HG02610 (cell line): ENCODE results near the gene TMX1.
A peak's percentile ranks its signal among the peaks of the same experiment; 100 is the strongest.

Experiments used
- ATAC-seq: cut with Tn5 transposase; IDR thresholded peaks from one replicate; pipeline ENCODE4 v1.9.1; 2021; ENCODE audit warnings: mild to moderate bottlenecking, moderate library complexity; ENCODE audit not compliant: unreplicated experiment

TMX1 gene

DNA sequence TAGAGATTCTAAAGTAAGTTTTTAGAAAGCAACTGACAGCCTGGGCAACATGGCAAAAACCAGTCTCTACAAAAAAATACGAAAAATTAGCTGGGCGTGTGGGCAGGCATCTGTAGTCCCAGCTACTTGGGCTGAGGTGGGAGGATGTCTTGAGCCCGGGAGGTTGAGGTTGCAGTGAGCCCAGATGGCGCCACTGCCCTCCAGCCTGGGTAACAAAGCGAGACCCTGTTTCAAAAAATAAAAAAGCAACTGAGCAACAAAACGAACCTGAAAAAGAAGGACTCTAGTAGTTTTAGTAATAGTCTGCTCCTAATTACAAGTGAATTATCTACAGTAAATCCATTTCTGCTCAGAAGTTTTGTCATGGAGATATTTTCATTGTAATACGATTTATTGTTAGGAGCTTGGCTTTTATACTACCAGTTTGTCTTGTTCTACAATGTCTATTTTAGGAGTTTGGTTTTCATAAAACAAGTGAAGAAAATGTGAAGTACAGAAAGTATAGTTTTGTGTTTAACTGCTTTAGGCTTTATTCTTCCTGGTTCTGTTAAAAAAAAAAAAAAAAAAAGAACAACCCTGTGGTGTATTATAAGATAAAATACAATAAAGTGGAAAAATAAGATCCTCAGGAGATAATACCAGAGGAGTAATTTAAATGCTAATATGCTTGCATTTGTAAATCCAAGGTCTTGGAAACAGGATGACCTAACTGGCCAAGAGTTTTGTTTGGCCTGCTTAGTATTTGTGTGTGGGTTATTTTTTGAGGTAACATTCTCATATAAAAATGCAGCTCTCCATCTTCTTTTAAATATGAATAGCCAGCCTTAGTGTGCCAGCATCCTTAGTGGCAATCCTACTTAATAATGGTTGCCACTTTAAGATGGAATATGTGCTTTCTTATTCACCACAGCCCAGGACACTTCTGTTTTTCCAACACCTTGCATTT, 2.8 kb downstream of the TMX1 start:
- ATAC-seq, result no peak

DNA sequence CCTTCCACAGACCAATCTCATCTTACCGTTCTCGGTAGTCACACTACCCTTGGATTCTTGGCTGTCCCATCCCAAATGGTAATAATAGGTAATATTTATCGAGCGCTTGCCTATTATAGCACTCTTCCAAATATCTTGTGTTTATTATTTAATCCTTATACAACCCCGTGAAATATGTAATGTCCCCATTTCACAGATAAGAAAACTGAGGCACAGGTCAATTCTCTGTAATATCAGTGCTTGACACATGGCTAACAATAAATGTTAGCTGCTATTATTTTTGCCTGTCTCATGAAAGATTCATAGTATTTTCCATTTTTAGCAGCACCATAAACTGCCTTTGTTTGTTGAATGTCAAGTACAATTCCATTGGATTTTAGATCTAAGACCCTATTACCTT, 4.5 kb downstream of the TMX1 start:
- ATAC-seq, result no peak

DNA sequence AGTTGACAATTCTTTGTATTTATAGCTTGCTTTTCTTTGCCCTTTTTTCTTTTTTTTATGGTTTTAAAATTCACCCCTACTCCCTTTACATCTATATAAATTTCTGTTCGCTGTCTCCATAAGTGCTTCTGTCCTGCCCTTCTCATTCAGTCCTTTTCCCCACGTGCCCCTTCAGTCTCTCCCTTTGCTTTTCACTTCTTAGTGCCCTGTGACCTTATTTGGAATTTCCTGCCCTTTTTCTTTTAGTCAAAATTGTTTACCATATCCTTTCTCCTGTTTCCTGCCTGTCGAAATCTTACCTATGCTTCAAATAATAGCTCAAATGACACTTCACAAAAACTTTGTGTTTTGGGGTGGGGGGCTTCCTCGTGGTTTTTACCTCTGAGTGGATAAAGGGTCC, 6.0 kb downstream of the TMX1 start:
- no peak for ATAC-seq

DNA sequence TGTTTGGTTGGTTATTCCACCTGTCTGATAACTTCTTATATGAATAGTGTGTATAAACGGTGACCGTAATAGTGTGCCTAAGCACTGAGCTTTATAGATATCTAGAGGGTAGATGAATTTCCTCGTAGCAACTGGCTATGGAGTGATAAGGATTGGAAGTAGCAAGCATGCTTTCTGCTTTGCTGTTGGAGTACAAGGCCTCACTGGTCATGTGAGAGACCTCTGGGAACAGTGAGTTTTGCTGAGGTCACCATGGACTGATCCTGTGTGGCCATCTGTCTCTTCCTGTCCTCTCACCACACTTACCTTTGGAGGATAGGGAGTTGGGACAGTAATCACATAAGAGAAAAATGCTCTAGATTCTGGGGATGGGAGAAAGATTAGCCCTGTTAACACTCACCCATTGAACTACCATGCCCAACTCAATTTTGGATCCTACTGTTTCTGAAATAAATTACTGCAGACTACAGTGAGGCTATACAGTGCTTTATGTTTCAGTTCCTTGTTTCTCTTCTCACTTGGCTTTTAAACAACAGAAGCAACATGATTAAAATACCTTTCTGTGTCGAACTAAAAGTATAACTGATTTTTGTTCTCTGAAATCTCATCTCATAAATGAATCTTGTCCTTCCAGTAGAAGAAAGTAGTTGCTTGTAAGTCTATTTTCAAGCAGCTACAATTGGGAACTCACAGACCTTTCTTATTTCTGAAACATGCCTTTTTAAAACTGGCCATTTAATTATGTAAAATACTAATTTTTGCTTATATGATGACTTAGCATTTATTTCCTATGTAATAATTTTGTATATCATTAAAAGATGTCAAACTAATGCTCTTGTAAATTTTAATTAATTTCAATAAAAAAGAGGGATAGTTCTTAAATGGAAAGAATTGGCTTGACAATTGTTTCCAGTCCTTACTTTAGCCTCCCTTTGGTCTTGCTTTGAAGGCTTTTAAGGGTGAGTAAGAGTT, 8.3 kb downstream of the TMX1 start:
- ATAC-seq, result peak; percentile 79

DNA sequence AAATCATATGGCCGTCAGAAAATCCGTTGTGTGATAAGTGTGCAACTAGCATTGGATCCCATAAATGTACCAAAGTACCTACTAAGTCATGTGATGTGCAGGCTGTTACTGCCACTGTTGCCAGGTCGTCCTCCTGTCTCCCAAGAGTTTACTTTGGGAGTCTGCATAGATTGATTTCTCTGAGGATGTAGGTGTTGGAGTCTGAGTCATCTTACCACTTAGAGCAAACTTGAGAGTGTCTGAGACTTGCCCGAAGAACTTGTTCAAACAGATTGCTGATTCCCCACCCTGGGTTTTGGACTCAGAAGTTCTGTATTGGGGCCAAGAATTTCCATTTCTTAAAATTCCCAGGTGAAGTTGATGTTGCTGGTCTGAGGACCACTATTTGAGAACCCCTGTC, 11.4 kb downstream of the TMX1 start:
- no peak for ATAC-seq

DNA sequence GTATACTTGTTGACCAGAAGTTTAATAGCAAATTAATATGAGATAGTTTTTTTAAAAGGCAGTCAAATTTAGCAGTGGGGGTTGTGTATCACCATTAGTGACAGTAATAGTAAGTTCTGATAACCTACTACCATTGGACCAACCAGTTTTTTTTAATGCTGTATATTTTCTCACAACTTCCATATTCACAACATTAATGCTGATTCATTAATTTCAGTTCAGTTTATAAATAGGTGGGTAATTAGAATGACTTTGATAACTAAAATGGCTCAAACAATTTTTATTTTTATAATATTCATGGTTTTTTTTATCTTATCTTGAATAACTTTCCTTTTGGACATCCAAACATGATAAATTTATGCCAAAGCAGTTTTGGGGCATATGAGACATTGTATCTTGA, 13.8 kb downstream of the TMX1 start:
- ATAC-seq, result no peak

DNA sequence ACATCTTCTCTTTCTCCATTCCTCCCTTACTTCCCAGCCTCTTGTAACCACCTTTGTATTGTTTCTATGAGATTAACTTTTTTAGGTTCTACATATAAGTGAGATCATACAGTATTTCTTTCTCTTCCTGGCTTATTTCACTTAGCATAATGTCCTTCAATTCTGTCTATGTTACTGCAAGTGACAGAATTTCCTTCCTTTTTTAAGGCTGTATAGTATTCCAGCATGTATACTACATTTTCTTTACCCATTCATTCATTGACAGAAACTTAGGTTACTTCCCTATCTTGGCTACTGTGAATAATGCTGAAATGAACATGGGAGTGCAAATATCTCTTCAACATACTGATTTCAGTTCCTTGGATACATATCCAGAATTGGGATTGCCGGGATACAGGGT, 18.2 kb downstream of the TMX1 start:
- ATAC-seq, result no peak

DNA sequence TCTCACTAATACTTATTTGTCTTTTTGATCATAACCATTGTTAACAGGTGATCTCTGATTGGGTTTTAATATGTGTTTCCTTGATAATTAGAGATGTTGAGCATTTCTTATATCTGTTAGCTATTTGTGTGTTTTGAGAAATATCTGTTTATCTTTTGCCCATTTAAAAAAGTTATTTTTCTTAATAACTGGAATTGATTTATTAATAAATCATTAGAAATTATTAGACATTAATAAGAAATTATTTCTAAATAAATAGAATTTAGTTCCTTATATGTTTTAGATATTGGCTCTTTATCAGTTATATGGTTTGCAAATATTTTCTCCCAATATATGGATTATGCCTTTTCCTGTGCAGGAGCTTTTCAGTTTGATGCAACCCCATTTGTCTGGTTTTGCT, 18.7 kb downstream of the TMX1 start:
- no peak for ATAC-seq

DNA sequence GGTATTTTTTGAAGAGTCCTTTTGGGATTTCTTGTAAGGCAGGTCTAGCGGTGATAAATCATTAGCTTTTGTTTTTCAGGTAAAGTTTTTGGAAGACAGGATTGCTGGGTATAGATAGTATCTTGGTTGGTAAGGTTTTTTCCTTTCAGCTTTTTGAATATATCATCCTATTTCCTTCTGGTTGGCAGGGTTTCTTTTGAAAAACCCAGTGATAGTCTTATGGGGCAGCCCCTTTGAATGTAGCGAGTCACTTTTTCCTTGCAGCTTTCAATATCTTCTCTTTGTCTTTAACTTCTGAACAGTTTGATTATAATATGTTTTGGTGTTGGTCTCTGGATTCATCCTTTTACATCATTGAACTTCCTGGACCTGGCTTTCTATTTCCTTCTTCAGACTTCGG, 20.2 kb downstream of the TMX1 start:
- ATAC-seq, result no peak

DNA sequence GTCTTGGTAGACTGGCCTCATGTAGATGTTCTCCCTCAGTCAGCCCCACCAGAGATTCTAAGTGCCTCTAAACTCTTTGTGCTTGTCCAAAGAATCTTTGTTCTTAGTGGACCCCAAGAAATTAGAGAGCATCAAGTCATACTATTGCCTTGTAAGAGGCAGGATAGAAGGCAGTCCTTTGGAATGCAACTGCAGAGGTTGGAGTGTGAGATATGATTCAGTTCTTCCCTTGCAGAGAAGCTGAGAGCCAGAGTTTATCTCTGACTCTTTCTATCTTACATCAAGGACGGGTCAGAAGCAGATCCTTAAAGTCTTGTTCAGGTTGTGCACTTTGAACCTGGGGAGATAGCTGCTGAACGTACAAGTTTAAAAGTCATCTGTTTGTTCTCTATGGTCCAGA, 21.1 kb downstream of the TMX1 start:
- ATAC-seq, result no peak

DNA sequence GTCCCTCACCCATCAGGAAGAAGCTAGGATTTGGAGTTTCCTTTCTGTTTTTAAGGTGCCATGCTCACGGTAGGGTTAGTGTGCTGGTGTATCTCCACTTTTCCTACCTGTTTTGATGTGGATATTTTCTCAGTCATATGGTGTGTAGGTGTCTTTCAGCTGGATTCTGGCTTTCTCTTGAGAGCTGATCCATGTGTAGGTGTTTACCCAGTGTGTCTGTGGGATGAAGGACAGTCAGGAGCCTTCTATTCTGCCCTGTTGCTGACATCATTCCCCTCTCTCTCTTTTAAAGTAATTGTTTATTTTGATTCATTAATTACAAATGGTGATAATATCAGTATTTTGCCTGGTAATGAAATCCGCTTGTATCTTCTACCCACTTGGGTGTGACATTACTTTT, 22.8 kb downstream of the TMX1 start:
- no peak for ATAC-seq

DNA sequence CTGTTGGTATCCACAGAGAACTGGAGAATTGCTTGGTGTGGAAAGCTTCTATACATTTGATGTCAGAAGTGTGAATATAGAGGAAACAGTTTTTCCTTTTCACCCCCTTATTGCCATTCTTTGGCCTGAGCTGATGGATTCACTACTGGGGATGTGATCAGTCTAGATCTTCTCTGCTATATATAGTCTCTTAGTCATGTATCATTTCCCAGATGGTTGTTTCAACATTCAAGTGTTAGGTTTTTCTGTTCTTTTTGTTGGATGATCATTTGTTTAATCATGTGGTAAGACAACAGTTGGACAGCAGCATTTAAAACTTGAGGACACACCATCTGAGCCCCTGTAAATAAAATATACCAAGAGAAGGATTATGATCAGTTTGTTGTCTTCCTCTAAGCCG, 29.6 kb downstream of the TMX1 start:
- ATAC-seq, result no peak

DNA sequence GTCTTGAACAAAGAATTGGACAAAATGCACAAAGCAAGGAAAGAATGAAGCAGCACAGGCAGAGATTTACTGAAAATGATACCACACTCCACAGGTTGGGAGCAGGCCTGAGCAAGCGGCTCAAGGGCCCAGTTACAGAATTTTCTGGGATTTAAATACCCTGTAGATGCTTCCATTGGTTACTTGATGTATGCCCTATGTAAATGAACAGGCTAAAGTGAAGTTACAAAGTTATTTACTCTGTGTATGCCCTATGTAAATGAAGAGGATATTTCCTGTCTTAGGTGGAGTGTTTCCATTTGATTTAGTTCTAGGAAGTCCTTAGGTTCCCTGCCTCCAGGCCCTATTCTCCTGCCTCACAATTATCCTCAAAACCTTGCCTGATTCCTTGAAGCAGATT, 36.6 kb downstream of the TMX1 start:
- ATAC-seq, result no peak

DNA sequence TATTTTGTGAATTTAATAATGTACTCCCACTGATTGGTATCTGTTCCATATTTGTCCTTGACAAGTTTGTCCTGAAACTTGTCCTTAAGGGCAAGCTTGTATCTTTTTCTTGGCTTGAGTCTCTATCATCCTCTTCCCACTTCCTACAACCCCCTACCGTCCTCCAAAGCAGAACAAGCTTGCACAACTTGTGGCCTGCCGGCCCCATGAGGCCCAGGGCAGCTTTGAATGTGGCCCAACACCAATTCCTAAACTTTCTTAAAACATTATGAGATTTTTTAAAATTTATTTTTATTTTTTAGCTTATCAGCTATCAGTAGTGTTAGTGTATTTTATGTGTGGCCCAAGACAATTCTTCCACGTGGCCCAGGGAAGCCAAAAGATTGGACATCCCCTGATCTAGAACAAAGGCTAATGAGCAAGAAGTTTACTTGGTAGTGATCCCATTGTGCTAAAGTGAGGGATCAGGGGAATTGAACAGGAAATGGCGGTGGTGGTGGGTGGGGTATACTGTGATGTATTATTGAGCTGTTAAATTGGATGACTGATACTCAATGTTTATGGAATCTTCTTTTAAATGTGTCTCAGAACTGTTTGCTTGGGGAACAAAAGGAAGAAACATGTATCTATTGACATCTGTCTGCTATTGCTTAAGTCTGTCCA, 37.8 kb downstream of the TMX1 start:
- ATAC-seq, result no peak

DNA sequence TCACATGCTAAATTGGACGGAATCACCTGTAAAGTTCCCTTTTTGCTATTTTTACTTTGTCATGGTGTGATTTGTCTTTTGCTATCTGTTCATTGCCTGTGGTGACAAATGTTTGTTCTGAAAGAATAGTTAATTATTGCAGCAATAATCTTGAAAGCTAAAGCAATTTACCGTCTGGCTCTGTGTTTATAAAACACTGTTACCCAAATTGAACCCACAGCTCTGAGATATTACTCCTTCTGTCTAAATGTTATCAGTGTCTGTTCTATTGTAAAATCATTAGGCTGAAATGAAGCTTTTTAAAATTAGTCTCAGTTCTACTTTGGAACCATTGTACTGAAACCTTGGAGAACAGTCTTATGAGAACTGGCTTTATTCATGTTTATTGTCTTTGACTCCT, 42.5 kb downstream of the TMX1 start:
- no peak for ATAC-seq

DNA sequence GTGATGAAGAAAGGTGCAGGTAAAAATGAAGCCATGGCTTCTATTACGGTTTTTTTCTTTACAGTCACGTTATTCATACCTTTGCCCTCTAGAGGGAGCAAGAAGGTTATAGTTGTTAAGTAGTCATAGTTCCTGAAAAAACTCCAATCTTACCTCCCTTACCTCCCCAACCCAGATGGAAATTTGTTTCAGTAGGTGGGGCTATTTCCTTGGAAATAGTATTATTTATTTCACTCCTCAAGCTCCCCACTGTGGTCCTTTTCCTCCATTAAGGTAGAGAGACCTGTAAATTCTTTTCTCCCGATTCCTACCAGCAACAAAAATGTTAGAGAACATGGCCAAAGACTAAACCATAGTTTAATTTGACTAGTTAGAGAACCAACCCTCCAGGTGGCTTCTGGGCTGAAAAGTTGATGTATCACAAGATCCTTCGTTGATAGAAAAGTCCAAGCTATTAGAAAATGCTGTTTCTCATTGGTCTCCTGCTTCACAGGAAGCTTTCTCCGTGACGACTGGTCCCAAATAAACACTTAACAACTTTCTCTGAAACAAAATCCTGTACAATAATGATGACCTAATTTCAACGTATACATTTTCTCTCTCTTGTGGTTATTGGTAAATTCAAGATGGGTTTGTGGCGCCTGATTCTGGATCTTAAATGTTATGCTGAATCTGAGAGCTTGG, 43.5 kb downstream of the TMX1 start:
- no peak for ATAC-seq

DNA sequence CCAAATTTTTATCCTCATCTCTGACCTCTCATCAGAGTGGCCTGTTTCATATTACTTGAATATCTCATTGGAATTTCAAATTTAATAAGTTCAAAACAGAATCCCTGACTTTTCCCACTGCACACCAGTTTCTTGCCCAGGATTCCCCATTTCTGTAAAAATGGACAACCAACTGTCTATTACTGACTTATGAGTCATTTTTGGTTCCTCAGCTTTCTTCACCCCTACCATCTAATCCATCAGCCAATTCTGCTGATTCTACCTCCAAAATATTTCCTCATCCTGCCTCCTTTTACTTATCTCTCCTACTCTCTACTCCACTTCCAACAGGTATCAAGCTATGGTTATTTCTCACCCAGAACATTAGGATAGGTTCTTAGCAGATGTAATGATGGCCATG, 44.2 kb downstream of the TMX1 start:
- ATAC-seq, result no peak

DNA sequence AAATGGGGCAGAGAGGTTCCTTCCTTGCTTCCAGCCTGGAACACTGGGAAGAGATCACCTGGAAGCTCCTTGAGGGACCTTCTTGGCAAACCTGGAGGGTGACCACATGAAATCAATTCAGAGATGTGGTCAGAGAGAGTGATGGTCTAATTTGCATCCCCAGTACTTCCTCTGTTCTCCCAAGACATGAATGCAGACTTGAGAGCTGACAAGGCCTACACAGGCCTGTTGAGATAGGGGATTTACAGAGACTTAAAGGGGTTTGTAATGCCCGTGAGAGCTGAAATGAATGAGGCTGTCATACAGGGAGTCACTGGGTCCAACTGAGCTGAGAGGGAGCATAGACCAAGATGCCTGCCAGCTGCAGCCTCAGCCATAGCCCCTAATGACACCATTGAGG, 45.1 kb downstream of the TMX1 start:
- ATAC-seq, result peak; percentile 90

DNA sequence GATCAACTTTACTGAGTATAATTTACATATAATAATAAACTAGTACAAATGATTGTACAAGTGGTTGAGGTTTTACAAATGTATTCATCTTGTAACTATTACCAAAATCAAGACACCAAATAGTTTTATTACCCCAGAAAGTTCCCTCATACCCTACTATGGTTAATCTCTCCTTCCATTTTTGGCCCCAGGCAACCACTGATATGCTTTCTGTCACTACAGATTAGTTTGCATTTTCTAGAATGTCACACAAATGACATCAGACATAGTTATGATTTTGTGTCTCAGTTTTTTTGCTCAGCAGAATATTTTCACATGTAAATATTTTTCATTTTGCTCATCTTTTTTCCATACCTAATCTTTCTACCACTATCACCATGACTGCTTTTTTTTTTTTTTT, 49.1 kb downstream of the TMX1 start:
- no peak for ATAC-seq

DNA sequence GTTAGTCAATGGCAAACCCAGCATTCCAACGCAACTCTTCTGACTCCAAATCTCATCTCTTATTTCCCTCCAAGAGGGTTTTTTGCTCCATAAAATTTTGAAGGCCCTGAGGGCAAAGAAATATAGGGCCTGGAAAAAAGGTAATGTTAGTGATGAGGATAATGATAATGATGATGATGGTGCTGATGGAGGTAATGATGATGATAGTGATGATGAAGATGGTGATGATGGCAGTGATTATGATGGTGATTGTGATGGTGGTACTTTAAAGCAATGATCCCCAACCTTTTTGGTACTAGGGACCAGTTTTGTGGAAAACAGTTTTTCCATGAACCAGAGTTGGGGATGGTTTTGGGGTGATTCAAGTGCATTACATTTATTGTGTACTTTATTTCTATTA, 50.1 kb downstream of the TMX1 start:
- no peak for ATAC-seq

DNA sequence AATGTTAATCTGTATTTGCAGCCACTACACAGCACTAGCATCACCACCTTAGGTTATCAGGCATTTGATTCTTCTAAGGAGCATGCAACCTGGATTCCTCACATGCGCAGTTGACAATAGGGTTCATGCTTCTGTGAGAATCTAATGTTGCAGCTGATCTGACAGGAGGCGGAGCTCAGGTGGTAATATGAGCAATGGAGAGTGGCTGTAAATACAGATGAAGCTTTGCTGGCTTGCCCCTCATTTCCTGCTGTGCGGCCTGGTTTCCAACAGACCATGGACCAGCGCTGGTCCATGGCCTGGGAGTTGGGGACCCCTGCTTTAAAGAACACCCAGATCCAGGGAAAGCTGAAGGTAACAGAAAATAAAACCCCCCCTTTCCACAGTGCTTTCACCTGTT, 51.0 kb downstream of the TMX1 start:
- ATAC-seq, result no peak
